ENCODE data around the gene XAGE1B. TPM values are rescaled to one million over a fixed set of nuclear protein-coding genes. Genes with fewer than 3 reads are reported as not detected.
"Not testable (repeated sequence)": the region's sequence is repeated elsewhere in the genome, so short reads cannot be mapped to it uniquely, and the experiment has no call there.

Gene XAGE1B
- total and polyA plus RNA-seq, 12 donors: not detected

DNA sequence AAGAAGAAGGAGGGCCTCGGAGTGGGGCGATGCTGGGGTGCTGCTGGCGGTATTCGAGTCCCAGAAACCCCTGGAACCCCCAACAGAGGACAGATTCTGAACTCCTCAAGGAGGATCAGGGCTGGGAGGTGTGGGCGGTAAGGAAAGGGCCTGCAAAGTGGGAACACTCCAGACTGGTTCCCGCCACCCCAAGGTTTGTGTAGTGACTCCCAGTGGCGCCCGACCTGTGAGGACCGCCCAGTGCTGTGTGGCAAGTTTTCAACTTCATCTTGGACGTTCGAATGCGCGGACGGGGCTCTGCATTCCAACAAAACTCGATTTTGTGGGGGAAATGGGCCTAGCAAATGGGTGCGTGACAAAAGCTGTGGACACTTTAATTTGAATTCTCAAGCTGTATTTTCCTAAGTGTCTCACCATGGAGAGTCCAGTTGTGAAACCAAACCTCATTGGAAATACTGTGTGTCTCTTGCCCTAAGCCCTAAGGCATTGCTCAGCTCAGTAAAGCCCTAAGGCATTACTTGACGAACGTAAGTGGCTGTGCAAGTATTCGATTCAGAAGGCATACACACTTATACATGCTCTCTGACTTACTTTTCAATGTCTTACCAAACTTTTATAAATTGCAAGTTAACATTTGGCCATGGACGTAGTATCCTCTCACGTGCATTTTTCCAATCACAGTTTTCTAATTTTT lies 27.4 kb upstream of the XAGE1B start:
- WGBS, 4 donors: 80 to 92% (median 86%) methylated on average over 9 to 21 of the region's 21 CpGs
- intact Hi-C loops (cut with DNase I): no loop called here
- TF ChIP-seq, protein P1, sequence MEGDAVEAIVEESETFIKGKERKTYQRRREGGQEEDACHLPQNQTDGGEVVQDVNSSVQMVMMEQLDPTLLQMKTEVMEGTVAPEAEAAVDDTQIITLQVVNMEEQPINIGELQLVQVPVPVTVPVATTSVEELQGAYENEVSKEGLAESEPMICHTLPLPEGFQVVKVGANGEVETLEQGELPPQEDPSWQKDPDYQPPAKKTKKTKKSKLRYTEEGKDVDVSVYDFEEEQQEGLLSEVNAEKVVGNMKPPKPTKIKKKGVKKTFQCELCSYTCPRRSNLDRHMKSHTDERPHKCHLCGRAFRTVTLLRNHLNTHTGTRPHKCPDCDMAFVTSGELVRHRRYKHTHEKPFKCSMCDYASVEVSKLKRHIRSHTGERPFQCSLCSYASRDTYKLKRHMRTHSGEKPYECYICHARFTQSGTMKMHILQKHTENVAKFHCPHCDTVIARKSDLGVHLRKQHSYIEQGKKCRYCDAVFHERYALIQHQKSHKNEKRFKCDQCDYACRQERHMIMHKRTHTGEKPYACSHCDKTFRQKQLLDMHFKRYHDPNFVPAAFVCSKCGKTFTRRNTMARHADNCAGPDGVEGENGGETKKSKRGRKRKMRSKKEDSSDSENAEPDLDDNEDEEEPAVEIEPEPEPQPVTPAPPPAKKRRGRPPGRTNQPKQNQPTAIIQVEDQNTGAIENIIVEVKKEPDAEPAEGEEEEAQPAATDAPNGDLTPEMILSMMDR (IDR thresholded peaks at IDR 0.05): no peak
- no peak for TF ChIP-seq POLR2A (IDR thresholded peaks at IDR 0.05)
- Histone ChIP-seq H3K4me3 (no peak overlapping the region), H3K36me3 (replicated peaks in 1 of 2) (no peaks in the 10 kb centered on the region), H3K27ac (no peak overlapping the region), H3K9me3 (replicated peaks in 1 of 3) (no peaks in the 10 kb centered on the region), H3K27me3 (peaks cover 5% of the 10 kb centered on the region), H3K4me1 (replicated peaks in 1 of 2) (no peaks in the 10 kb centered on the region)
- DNase-seq: no peak

DNA sequence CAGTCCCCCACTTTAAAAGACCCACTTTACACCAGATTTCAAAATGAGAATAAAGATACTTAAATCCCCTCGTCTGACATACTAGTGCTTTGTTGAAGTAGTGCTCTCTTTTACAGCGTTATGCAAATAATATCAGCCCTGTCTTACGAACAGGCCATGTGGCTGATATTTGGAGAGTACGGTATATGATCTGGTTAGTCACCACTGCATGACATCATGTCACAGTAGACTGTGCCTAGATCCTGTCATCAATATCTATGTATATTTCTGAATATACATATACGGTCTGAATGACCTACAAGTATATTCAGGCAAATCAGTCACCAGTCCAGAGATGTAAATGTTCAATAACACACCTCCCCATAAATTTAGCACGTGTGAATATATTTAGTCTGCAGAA lies 25.4 kb upstream of the XAGE1B start:
- H3K4me1 ChIP-seq (replicated peaks in 1 of 2): no peaks in the 10 kb centered on the region
- no peak for DNase-seq
- H3K27ac ChIP-seq: no peak overlapping the region
- TF ChIP-seq, protein P1 (IDR thresholded peaks at IDR 0.05): no peak
- TF ChIP-seq POLR2A (IDR thresholded peaks at IDR 0.05): no peak
- H3K27me3 ChIP-seq: peaks cover 2% of the 10 kb centered on the region
- H3K9me3 ChIP-seq (replicated peaks in 1 of 3): no peaks in the 10 kb centered on the region
- intact Hi-C loops (cut with DNase I): no loop called here
- WGBS, 4 donors: 64 to 69% (median 67%) methylated on average over 6 of the region's 6 CpGs
- no peaks in the 10 kb centered on the region for H3K36me3 ChIP-seq (replicated peaks in 1 of 2)
- no peak overlapping the region for H3K4me3 ChIP-seq

DNA sequence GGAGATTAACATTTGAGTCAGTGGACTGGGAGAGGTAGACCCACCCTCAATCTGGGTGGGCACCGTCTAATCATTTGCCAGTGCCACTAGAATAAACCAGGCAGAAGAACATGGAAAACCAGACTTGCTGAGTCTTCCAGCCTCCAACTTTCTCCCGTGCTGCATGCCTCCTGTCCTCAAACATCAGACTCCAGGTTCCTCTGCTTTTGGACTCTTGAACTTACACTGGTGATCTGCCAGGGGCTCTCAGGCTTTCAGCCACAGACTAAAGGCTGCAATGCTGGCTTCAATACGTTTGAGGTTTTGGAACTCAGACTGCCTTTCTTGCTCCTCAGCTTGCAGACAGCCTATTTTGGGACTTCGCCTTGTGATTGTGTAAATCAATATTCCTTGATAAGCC lies 24.2 kb upstream of the XAGE1B start:
- 33 to 64% (median 60%) methylated on average over 1 to 4 of the region's 4 CpGs for WGBS, 4 donors
- H3K4me3 ChIP-seq; intact Hi-C loops (cut with DNase I); H3K36me3 ChIP-seq (replicated peaks in 1 of 2); H3K9me3 ChIP-seq (replicated peaks in 1 of 3); H3K4me1 ChIP-seq (replicated peaks in 1 of 2); H3K27me3 ChIP-seq; H3K27ac ChIP-seq; DNase-seq: not testable (repeated sequence)

- H3K36me3 ChIP-seq (replicated peaks in 1 of 2); H3K9me3 ChIP-seq (replicated peaks in 1 of 3); DNase-seq; H3K4me3 ChIP-seq; intact Hi-C loops (cut with DNase I); H3K27me3 ChIP-seq; H3K27ac ChIP-seq; H3K4me1 ChIP-seq (replicated peaks in 1 of 2): not testable (repeated sequence)
- no CpG with 5 or more reads among the region's 27 CpGs for WGBS, 4 donors
Observed at GRCh38 chrX:52516110-52516986, 515 bp downstream of the XAGE1B start.

DNA sequence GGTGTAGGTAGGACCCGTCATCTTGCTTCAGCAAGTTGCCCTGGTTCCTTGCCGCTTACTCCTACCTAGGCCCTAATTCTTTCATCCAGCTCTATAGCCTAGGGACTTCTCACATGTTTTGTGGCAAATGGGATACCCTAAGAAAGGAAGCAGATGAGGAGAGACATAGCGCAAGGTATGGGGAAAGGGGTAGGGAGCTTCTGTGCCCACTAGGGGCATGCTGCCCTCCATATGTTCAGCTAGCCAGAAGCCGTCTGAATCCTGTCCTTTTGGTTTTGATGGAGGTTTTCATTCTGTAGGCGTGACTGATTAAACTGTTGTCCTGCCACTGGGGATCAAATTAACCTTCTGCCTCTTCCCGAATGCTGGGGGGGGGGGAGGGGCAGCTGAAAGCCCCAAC lies 5.7 kb downstream of the XAGE1B start:
- H3K4me3 ChIP-seq; H3K4me1 ChIP-seq (replicated peaks in 1 of 2); H3K36me3 ChIP-seq (replicated peaks in 1 of 2); DNase-seq; H3K9me3 ChIP-seq (replicated peaks in 1 of 3); intact Hi-C loops (cut with DNase I); H3K27ac ChIP-seq: not testable (repeated sequence)
- peaks cover 19% of the 10 kb centered on the region for H3K27me3 ChIP-seq
- WGBS, 4 donors: no CpG with 5 or more reads among the region's 6 CpGs

Measured in adrenal gland (tissue), 12 donors.